K562 (cell line): ENCODE measurements around the gene COL9A3. TPM values are rescaled to one million over a fixed set of nuclear protein-coding genes. Genes with fewer than 3 reads are reported as not detected.

ENCODE experiments used
- ARID4B ChIP-seq: sonication (generic); formaldehyde crosslinking; IDR thresholded peaks from 2 replicates; pipeline ENCODE4 v1.8.0; 2022; ENCODE audit warnings: mild to moderate bottlenecking, missing genetic modification reagents
- BDP1 ChIP-seq: IDR thresholded peaks from 3 replicates; pipeline ENCODE4 v1.6.1; 2011; ENCODE audit not compliant: insufficient read length, insufficient read depth
- DEAF1 ChIP-seq: fragments of 450-650 bp; formaldehyde crosslinking; IDR thresholded peaks from 2 replicates; pipeline ENCODE4 v1.4.0; 2020; ENCODE audit warnings: mild to moderate bottlenecking, moderate library complexity
- EGR1 ChIP-seq: fragments of 450-650 bp; conservative IDR thresholded peaks from 2 replicates; pipeline ENCODE4 v1.6.1; 2017; ENCODE audit warnings: mild to moderate bottlenecking
- EP300 ChIP-seq: IDR thresholded peaks from 2 replicates; pipeline ENCODE4 v1.6.1; 2012; ENCODE audit warnings: low read length, improper control_type of control experiment
- ETS1 ChIP-seq: conservative IDR thresholded peaks from 2 replicates; pipeline ENCODE4 v1.6.1; 2011; ENCODE audit warnings: low read depth, mild to moderate bottlenecking, low read length; ENCODE audit not compliant: control insufficient read depth
- ETV6 ChIP-seq, 3 experiments: fragments of 150-350 bp in 1 of 3; sonication (generic) in 1 of 3; formaldehyde crosslinking in 1 of 3; IDR thresholded peaks; 2 replicates each; pipeline versions ENCODE4 v1.6.1 to v1.8.0; 2014 to 2022; ENCODE audit warnings: borderline replicate concordance in 2 of 3, low read depth in 2 of 3, antibody characterized with exemption in 1 of 3, low read length in 1 of 3, mild to moderate bottlenecking in 1 of 3, missing genetic modification reagents in 1 of 3
- FOXP4 ChIP-seq: sonication (generic); formaldehyde crosslinking; IDR thresholded peaks from 2 replicates; pipeline ENCODE4 v1.8.0; 2022; ENCODE audit warnings: mild to moderate bottlenecking, missing genetic modification reagents, borderline replicate concordance
- GABPB1 ChIP-seq: sonication (generic); formaldehyde crosslinking; IDR thresholded peaks from 2 replicates; pipeline ENCODE4 v1.8.0; 2022; ENCODE audit warnings: mild to moderate bottlenecking, missing genetic modification reagents
- HMG20A ChIP-seq: fragments of 450-650 bp; formaldehyde crosslinking; conservative IDR thresholded peaks from 2 replicates; pipeline ENCODE4 v1.4.0; 2020; ENCODE audit warnings: mild to moderate bottlenecking, mixed read lengths
- MAZ ChIP-seq, 2 experiments: fragments of 450-650 bp in 1 of 2; sonication (generic) in 1 of 2; formaldehyde crosslinking; IDR thresholded peaks in 1 of 2; conservative IDR thresholded peaks in 1 of 2; 2 replicates each; pipeline versions ENCODE4 v1.4.0 to v1.5.0; 2020; ENCODE audit warnings: mild to moderate bottlenecking in 1 of 2, missing genetic modification reagents in 1 of 2
- NFXL1 ChIP-seq: fragments of 450-650 bp; formaldehyde crosslinking; IDR thresholded peaks from 2 replicates; pipeline ENCODE4 v1.4.0; 2021; ENCODE audit warnings: mild to moderate bottlenecking
- NUFIP1 ChIP-seq: fragments of 450-650 bp; IDR thresholded peaks from 2 replicates; pipeline ENCODE4 v1.6.1; 2018; ENCODE audit not compliant: partially characterized antibody
- RBM34 ChIP-seq: fragments of 200-400 bp; formaldehyde crosslinking; IDR thresholded peaks from 2 replicates; pipeline ENCODE4 v1.6.1; 2018; ENCODE audit warnings: low read length, borderline replicate concordance; ENCODE audit not compliant: insufficient read depth
- ZKSCAN1 ChIP-seq: fragments of 150-350 bp; IDR thresholded peaks from 2 replicates; pipeline ENCODE4 v1.6.1; 2016; ENCODE audit warnings: low read depth, low read length
- ZNF408 ChIP-seq: fragments of 250-450 bp; sonication (Bioruptor Pico); IDR thresholded peaks from 2 replicates; pipeline ENCODE4 v1.4.0; 2020; ENCODE audit warnings: low read depth, mild to moderate bottlenecking, moderate library complexity
- polyA plus RNA-seq, 8 experiments: library from polyadenylated mRNA; depleted of rRNA in 4 of 8; stranded (reverse) in 5 of 8; unstranded in 3 of 8; fragments of >200 nt; fragmentation: Nextera tagmentation in 2 of 8; fragmentation: Illumina TruSeq in 1 of 8; extraction: Ambion mirVana in 2 of 8; extraction: Trizol in 1 of 8; gene quantifications; 2 replicates each; pipeline versions ENCODE4 v1.2.1 to v1.2.3, GENCODE V29; 2011 to 2014; ENCODE audit warnings: inconsistent platforms in 1 of 8, missing spikeins in 1 of 8
- total RNA-seq, 7 experiments: library from RNA; depleted of rRNA in 6 of 7; stranded (reverse); fragments of >200 nt in 6 of 7; fragmentation: Illumina TruSeq in 2 of 7; extraction: Trizol in 2 of 7; gene quantifications; 2 replicates each; pipeline versions ENCODE4 v1.2.1 to v1.2.3, GENCODE V29; 2011 to 2021; ENCODE audit warnings: low replicate concordance in 1 of 7

The COL9A3 gene
- total and polyA plus RNA-seq, 9 of the 15 experiments (the other 6 are each of a cell fraction or from before 2014, with no cell fraction given) = 0.14 to 3.6 (median 0.88) TPM; not detected in 1

GRCh38 chr20:62791301-62792181 is 25.3 kb upstream of the COL9A3 start (continued):
- TF ChIP-seq ARID4B (CRISPR knock-in tag) (no peak), ZNF408 (CRISPR knock-in tag) (no peak), BDP1 (no peak), EGR1 (peak; percentile 27; the same call in 1 of the 2 replicates), ETS1 (0 out of 2 replicates have a peak, but pooled peaks have one; percentile 32), NFXL1 (CRISPR knock-in tag) (no peak), ZKSCAN1 (peak; percentile 45; the same call in 1 of the 2 replicates), RBM34 (no peak), ETV6 (IDR thresholded peaks at IDR 0.05; ENCODE audit: borderline replicate concordance in 1 of 2, low read depth in 2 of 2, low read length in 1 of 2) (peak in 1 of 2 experiments; percentile 52; a peak in 1 of 4 replicates), ETV6 (CRISPR knock-in tag; IDR thresholded peaks at IDR 0.05; ENCODE audit: borderline replicate concordance) (no peak), NUFIP1 (no peak), DEAF1 (CRISPR knock-in tag) (peak; percentile 56), GABPB1 (CRISPR knock-in tag) (peak; percentile 58), HMG20A (CRISPR knock-in tag) (no peak), FOXP4 (peak; percentile 47; the same call in 1 of the 2 replicates), EP300 (0 out of 2 replicates have a peak, but pooled peaks have one; percentile 27), MAZ (CRISPR knock-in tag; conservative IDR thresholded peaks at IDR 0.05 in 1 of 2, IDR thresholded peaks at IDR 0.05 in 1 of 2) (peak in 1 of 2 experiments; percentile 56; a peak in 2 of 4 replicates)
